ENCODE data around the gene ALG9.

GRCh38 chr11:111846063-111846462 lies 25.3 kb downstream of the ALG9 start:
- TF ChIP-seq CTCF (IDR thresholded peaks at IDR 0.05) (no peak), POLR2A (IDR thresholded peaks at IDR 0.05) (no peak), POLR2AphosphoS5 (IDR thresholded peaks at IDR 0.05) (no peak)
